Activated CD4-positive, alpha-beta memory T cell treated with anti-CD3 and anti-CD28 coated beads for 36 hours (primary cell): ENCODE results near the gene ERAL1. TPM values are rescaled to one million over a fixed set of nuclear protein-coding genes. Genes with fewer than 3 reads are reported as not detected.
A peak's percentile ranks its signal among the peaks of the same experiment; 100 is the strongest.
"Not testable (repeated sequence)": the region's sequence is repeated elsewhere in the genome, so short reads cannot be mapped to it uniquely, and the experiment has no call there.

Source experiments
- CTCF ChIA-PET: fragments of 350-600 bp; sonication (Branson Sonifier 250); formaldehyde crosslinking; loops from one replicate; lab custom pipeline; 2021; ENCODE audit warnings: antibody characterized with exemption, inconsistent platforms; lab: Charles Lee
- POLR2A ChIA-PET: fragments of 350-600 bp; sonication (Branson Sonifier 250); formaldehyde crosslinking; loops from one replicate; lab custom pipeline; 2021; ENCODE audit warnings: antibody characterized with exemption; lab: Charles Lee
- DNase-seq: peaks from one replicate; pipeline ENCODE4 v3.0.0-alpha.2; 2020
- H3K27ac Mint-ChIP-seq: one replicate; pipeline ENCODE4 v1.8.0; 2021; ENCODE audit warnings: mixed read lengths
- H3K27me3 Mint-ChIP-seq: one replicate; pipeline ENCODE4 v1.8.0; 2021; ENCODE audit warnings: mixed read lengths
- H3K36me3 Mint-ChIP-seq: one replicate; pipeline ENCODE4 v1.8.0; 2021; ENCODE audit warnings: mixed read lengths
- H3K4me1 Mint-ChIP-seq: one replicate; pipeline ENCODE4 v1.8.0; 2021; ENCODE audit warnings: low read depth, mixed read lengths
- H3K4me3 Mint-ChIP-seq: one replicate; pipeline ENCODE4 v1.8.0; 2021; ENCODE audit warnings: mild to moderate bottlenecking, mixed read lengths
- H3K9me3 Mint-ChIP-seq: one replicate; pipeline ENCODE4 v1.8.0; 2021; ENCODE audit warnings: mixed read lengths
- intact Hi-C: fragments of 100-400 bp; cut with micrococcal nuclease; formaldehyde crosslinking; loops from one replicate; pipeline ENCODE4 v1.15.1; 2023
- total RNA-seq, 2 experiments: library from RNA; stranded (reverse); gene quantifications; one replicate each; pipeline ENCODE4 v1.2.3, GENCODE V29; 2021

Gene ERAL1
- total RNA-seq, 2 experiments from 2014 or later, result 43.0 to 48.5 TPM

DNA sequence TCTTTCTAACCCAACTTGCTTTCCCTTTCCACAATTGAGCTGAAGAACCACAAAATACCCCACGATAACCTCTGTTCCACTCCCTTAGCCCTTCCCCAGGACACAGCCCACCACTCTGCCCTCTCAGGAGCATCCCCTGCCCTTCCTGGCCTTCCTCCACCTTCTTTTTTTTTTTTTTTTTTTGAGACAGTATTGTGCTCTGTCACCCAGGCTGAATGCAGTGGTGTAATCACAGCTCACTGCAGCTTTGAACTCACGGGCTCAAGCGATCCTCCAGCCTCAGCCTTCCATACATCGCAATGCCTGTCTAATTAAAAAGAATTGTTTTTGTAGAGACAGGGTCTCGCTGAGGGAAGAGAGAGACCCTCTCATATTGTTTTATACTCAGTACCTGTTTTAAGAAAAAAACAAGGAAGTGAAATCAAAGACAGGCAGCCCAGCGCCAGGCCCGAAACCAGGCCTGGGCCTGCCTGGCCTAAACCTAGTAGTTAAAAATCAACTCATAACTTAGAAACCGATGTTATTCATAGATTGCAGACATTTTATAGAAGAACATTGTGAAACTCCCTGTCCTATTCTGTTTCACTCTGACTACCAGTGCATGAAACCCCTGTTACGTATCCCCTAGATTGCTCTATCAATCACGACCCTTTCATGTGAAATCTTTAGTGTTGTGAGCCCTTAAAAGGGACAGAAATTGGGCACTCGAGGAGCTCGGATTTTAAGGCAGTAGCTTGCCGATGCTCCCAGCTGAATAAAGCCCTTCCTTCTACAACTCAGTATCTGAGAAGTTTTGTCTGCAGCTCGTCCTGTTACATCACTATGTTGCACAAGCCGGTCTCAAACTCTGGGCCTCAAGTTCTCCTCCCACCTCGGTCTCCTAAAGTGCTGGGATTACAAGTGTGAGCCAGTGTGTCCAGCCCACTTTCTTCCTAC is 38.7 kb downstream of the ERAL1 start:
- intact Hi-C loops, result loop anchor here (1.0 kb wide), 2 partner anchors 17 to 33 kb away; no protein-coding TSS in a partner anchor
- H3K4me1 Mint-ChIP-seq, result peaks cover 64% of the 10 kb centered on the region
- H3K9me3 Mint-ChIP-seq, H3K27me3 Mint-ChIP-seq: not testable (repeated sequence)
- ChIA-PET POLR2A (interaction anchor here (1.0 to 1.8 kb wide), 5 partner anchors 8 to 166 kb away, joined by 4 to 10 read pairs (median 5); partner anchors contain the start of genes PHF12 and TLCD1), CTCF (interaction anchor here (0.6 to 3.0 kb wide), 13 partner anchors 9 to 171 kb away, joined by 3 to 17 read pairs (median 4); partner anchors contain the start of genes DHRS13 and TLCD1)
- peak overlapping the region; percentile 99 for H3K27ac Mint-ChIP-seq
- DNase-seq, result peak; percentile 71
- H3K36me3 Mint-ChIP-seq, result peaks cover 13% of the 10 kb centered on the region
- H3K4me3 Mint-ChIP-seq, result peak overlapping the region; percentile 70

- intact Hi-C loops, result no loop called here
- peak overlapping the region; percentile 92 for H3K27ac Mint-ChIP-seq
- no peak for DNase-seq
- H3K36me3 Mint-ChIP-seq, result peaks cover 28% of the 10 kb centered on the region
- H3K9me3 Mint-ChIP-seq, result no peaks in the 10 kb centered on the region
- H3K4me1 Mint-ChIP-seq, result peaks cover 67% of the 10 kb centered on the region
- POLR2A ChIA-PET, result interaction anchor here (0.7 to 1.4 kb wide), 2 partner anchors 133 to 169 kb away, joined by 4 to 7 read pairs; no protein-coding TSS in a partner anchor
- peak overlapping the region; percentile 97 for H3K4me3 Mint-ChIP-seq
- no peaks in the 10 kb centered on the region for H3K27me3 Mint-ChIP-seq
- CTCF ChIA-PET, result interaction anchor here (0.8 to 4.3 kb wide), 9 partner anchors 17 to 221 kb away, joined by 3 to 38 read pairs (median 4); partner anchors contain the start of genes FAM222B and TLCD1
Measured at GRCh38 chr17:28895794-28896447, 41.1 kb downstream of the ERAL1 start.

DNA sequence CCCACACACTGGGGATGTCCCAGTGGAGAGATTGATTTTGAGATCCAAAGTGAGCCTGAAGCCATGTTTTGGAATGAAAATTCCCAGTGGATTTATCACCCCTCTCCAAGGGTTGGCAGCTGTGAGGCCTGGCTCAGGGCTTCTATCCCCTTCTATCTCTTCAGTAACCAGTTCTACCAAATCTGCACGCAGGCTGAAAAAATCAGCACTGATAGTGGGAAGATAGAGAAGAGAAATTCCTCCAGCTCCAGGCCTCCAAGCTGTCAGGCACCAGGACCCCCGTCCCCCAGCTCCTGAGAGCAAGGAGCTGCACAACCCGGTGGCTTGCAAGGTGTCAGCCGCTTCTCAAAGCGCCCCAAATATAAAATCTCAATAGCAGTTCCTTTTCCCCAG is 41.7 kb downstream of the ERAL1 start:
- Mint-ChIP-seq H3K27ac (peak overlapping the region; percentile 92), H3K36me3 (peaks cover 28% of the 10 kb centered on the region), H3K4me3 (peak overlapping the region; percentile 97), H3K9me3 (no peaks in the 10 kb centered on the region), H3K27me3 (no peaks in the 10 kb centered on the region), H3K4me1 (peaks cover 64% of the 10 kb centered on the region)
- CTCF ChIA-PET, result interaction anchor here (0.8 to 4.3 kb wide), 7 partner anchors 18 to 221 kb away, joined by 3 to 38 read pairs (median 3); partner anchors contain the start of genes FAM222B and TLCD1
- DNase-seq, result no peak
- intact Hi-C loops, result no loop called here
- POLR2A ChIA-PET, result interaction anchor here (0.7 kb wide), 1 partner anchor 133 kb away, joined by 7 read pairs; no protein-coding TSS in a partner anchor

GRCh38 chr17:28896884-28897768 is 42.3 kb downstream of the ERAL1 start, which contains the start of gene FLOT2:
FLOT2 (minus strand) TSS chr17:28897733; CDS start chr17:28897574, 159 bp downstream.
- POLR2A ChIA-PET, result interaction anchor here (0.8 to 2.0 kb wide), 9 partner anchors 13 to 326 kb away, joined by 3 to 5 read pairs (median 3); partner anchors contain the start of genes NEK8 and PIGS
- intact Hi-C loops, result no loop called here
- H3K27me3 Mint-ChIP-seq, result no peaks in the 10 kb centered on the region
- CTCF ChIA-PET, result interaction anchor here (0.8 to 4.3 kb wide), 9 partner anchors 11 to 170 kb away, joined by 3 to 38 read pairs (median 8); partner anchors contain the start of genes FAM222B and TLCD1
- H3K4me3 Mint-ChIP-seq, result peak within 1 kb of the TSS; percentile 97
- DNase-seq, result peak; percentile 81
- H3K27ac Mint-ChIP-seq, result peak within 1 kb of the TSS; percentile 92
- H3K36me3 Mint-ChIP-seq, result peaks cover 28% of the 10 kb centered on the region
- no peaks in the 10 kb centered on the region for H3K9me3 Mint-ChIP-seq
- peaks cover 64% of the 10 kb centered on the region for H3K4me1 Mint-ChIP-seq

GRCh38 chr17:28897769-28898526 is 43.1 kb downstream of the ERAL1 start:
- intact Hi-C loops, result no loop called here
- H3K4me3 Mint-ChIP-seq, result peak overlapping the region; percentile 97
- ChIA-PET CTCF (interaction anchor here (0.6 to 4.3 kb wide), 10 partner anchors 10 to 171 kb away, joined by 3 to 38 read pairs (median 8); partner anchors contain the start of genes FAM222B and TLCD1), POLR2A (interaction anchor here (0.6 to 2.0 kb wide), 15 partner anchors 12 to 327 kb away, joined by 3 to 7 read pairs (median 3); partner anchors contain the start of genes BLTP2, NEK8, PHF12 and PIGS)
- no peaks in the 10 kb centered on the region for H3K9me3 Mint-ChIP-seq
- peak; percentile 53 for DNase-seq
- H3K27me3 Mint-ChIP-seq, result no peaks in the 10 kb centered on the region
- H3K36me3 Mint-ChIP-seq, result peaks cover 28% of the 10 kb centered on the region
- H3K27ac Mint-ChIP-seq, result peak overlapping the region; percentile 92
- H3K4me1 Mint-ChIP-seq, result peaks cover 59% of the 10 kb centered on the region

GRCh38 chr17:28898527-28898955 is 43.7 kb downstream of the ERAL1 start:
- POLR2A ChIA-PET, result interaction anchor here (0.7 to 2.0 kb wide), 14 partner anchors 12 to 328 kb away, joined by 3 to 7 read pairs (median 3); partner anchors contain the start of genes BLTP2, NEK8, PHF12 and PIGS
- peak overlapping the region; percentile 8 for H3K27ac Mint-ChIP-seq
- H3K9me3 Mint-ChIP-seq, result no peaks in the 10 kb centered on the region
- no peak overlapping the region for H3K4me3 Mint-ChIP-seq
- H3K36me3 Mint-ChIP-seq, result peaks cover 25% of the 10 kb centered on the region
- CTCF ChIA-PET, result interaction anchor here (0.6 to 4.3 kb wide), 9 partner anchors 14 to 172 kb away, joined by 3 to 38 read pairs (median 8); partner anchors contain the start of genes FAM222B and TLCD1
- no peaks in the 10 kb centered on the region for H3K27me3 Mint-ChIP-seq
- intact Hi-C loops, result no loop called here
- DNase-seq, result no peak
- H3K4me1 Mint-ChIP-seq, result peaks cover 53% of the 10 kb centered on the region

DNA sequence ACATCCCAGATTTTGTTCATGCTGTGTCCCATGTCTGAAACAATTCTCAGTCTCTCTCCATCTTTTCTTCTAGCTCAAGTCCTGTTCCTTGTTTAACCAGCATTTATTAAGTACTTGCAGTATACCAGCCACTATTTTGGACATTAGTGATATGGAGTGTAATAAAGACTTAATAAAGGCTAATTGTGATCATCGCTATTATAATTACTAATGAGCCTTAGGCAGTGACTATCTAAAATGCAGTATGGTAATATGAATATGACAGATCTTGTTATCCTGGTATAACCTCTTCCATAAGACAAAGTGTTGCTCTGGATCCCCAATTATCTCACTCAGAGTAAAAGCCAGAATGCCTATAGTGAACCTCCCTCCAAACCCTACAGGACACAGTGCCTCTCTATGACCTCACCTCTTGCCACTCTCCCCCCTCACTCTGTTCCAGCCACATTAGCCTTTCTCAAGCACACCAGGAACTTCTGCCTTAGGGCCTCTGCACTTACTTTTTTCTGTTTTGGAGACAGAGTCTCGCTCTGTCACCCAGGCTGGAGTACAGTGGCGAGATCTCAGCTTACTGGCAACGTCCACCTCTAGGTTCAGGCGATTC is 44.5 kb downstream of the ERAL1 start:
- no peaks in the 10 kb centered on the region for H3K27me3 Mint-ChIP-seq
- ChIA-PET CTCF (interaction anchor here (1.4 to 4.3 kb wide), 4 partner anchors 13 to 172 kb away, joined by 3 to 38 read pairs (median 15); partner anchors contain the start of gene TLCD1), POLR2A (interaction anchor here (1.3 to 2.0 kb wide), 2 partner anchors 170 to 172 kb away, joined by 3 to 5 read pairs; partner anchors contain the start of gene NEK8)
- peaks cover 25% of the 10 kb centered on the region for H3K36me3 Mint-ChIP-seq
- no peak for DNase-seq
- peak overlapping the region; percentile 63 for H3K27ac Mint-ChIP-seq
- H3K4me1 Mint-ChIP-seq, result peaks cover 46% of the 10 kb centered on the region
- intact Hi-C loops, result no loop called here
- H3K9me3 Mint-ChIP-seq, result no peaks in the 10 kb centered on the region
- H3K4me3 Mint-ChIP-seq, result no peak overlapping the region

DNA sequence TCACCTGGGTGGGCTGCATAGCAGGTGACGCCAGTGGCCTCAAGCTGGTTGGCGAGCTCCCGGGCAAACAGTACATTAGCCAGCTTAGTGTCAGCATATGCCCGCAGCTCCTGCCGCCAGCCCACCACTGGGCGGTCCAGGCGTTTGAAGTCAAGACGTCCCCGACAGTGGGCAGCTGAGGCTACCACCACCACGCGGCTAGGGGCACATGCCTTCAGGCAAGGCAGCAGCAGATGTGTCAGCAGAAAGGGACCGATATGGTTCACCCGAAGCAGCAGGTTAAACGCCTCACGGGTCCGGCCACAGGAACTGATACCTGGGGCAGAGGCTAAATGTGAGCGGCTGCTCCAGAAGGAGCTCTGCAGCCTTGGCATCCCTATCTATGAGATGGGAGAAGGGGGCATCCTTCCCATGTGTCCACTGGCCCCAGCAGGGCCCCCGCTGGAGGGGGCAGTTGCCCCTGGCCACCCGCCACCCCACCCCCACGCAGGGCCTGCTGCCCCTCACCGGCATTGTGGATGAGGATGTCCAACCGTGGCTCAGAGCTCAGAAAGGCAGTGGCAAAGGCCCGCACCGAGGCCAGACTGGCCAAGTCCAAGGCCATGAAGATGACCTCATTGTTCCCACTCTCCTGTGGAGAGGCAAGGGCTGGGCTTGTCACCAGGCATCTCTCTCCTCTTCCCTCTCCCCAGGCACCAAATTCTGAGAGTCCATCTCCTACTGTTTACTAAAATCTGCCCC is 46.3 kb downstream of the ERAL1 start:
- peak overlapping the region; percentile 97 for H3K4me3 Mint-ChIP-seq
- ChIA-PET CTCF (interaction anchor here (1.2 to 5.4 kb wide), 12 partner anchors 16 to 174 kb away, joined by 3 to 36 read pairs (median 12); partner anchors contain the start of genes FAM222B and TLCD1), POLR2A (interaction anchor here (1.3 to 2.1 kb wide), 2 partner anchors 8 to 48 kb away, joined by 5 to 10 read pairs; no protein-coding TSS in a partner anchor)
- intact Hi-C loops, result loop anchor here (5.0 to 10.0 kb wide), 2 partner anchors 139 to 256 kb away; partner anchors contain the start of gene BLTP2
- no peaks in the 10 kb centered on the region for H3K27me3 Mint-ChIP-seq
- H3K4me1 Mint-ChIP-seq, result peaks cover 35% of the 10 kb centered on the region
- H3K36me3 Mint-ChIP-seq, result peaks cover 28% of the 10 kb centered on the region
- no peak for DNase-seq
- peak overlapping the region; percentile 89 for H3K27ac Mint-ChIP-seq
- no peaks in the 10 kb centered on the region for H3K9me3 Mint-ChIP-seq
